Endodermal cell (in vitro differentiated cells): ENCODE data around the gene PLCB3. TPM values are rescaled to one million over a fixed set of nuclear protein-coding genes. Genes with fewer than 3 reads are reported as not detected.

ENCODE experiments used
- DNase-seq: peaks from one replicate; pipeline ENCODE4 v3.0.0-alpha.2; 2017
- H3K27ac ChIP-seq: 2 replicates; pipeline ENCODE4 v1.5.1; 2013; ENCODE audit warnings: mild to moderate bottlenecking, low read depth, low read length, moderate library complexity
- H3K27me3 ChIP-seq: 2 replicates; pipeline ENCODE4 v1.6.1; 2013; ENCODE audit warnings: mild to moderate bottlenecking, low read length, moderate library complexity; ENCODE audit not compliant: insufficient read depth, control insufficient read depth, poor library complexity, severe bottlenecking
- H3K36me3 ChIP-seq: 2 replicates; pipeline ENCODE4 v1.7.0; 2013; ENCODE audit warnings: mild to moderate bottlenecking, low read length, moderate library complexity; ENCODE audit not compliant: control insufficient read depth, insufficient read depth
- H3K4me1 ChIP-seq: one replicate; pipeline ENCODE4 v1.7.0; 2013; ENCODE audit warnings: low read length; ENCODE audit not compliant: control insufficient read depth, insufficient read depth
- H3K4me3 ChIP-seq: 2 replicates; pipeline ENCODE4 v1.5.1; 2013; ENCODE audit warnings: mild to moderate bottlenecking, low read length, moderate library complexity
- H3K9ac ChIP-seq: 2 replicates; pipeline ENCODE4 v1.6.1; 2013; ENCODE audit warnings: mild to moderate bottlenecking, low read length, moderate library complexity; ENCODE audit not compliant: poor library complexity, severe bottlenecking; ENCODE audit errors: extremely low read depth
- H3K9me3 ChIP-seq: 2 replicates; pipeline ENCODE4 v1.6.1; 2013; ENCODE audit warnings: mild to moderate bottlenecking, low read length, moderate library complexity; ENCODE audit not compliant: control insufficient read depth
- H3K27ac Mint-ChIP-seq: 2 replicates; pipeline ENCODE4 v1.8.0; 2020; ENCODE audit warnings: mixed read lengths
- H3K27me3 Mint-ChIP-seq: 2 replicates; pipeline ENCODE4 v1.8.0; 2021; ENCODE audit warnings: mild to moderate bottlenecking, mixed read lengths; ENCODE audit not compliant: insufficient read depth
- H3K36me3 Mint-ChIP-seq: 2 replicates; pipeline ENCODE4 v1.8.0; 2020; ENCODE audit warnings: low read depth, mixed read lengths
- H3K4me1 Mint-ChIP-seq: 2 replicates; pipeline ENCODE4 v1.8.0; 2020; ENCODE audit warnings: mixed read lengths
- H3K4me3 Mint-ChIP-seq: 2 replicates; pipeline ENCODE4 v1.8.0; 2020; ENCODE audit warnings: mild to moderate bottlenecking, moderate library complexity, mixed read lengths
- H3K9me3 Mint-ChIP-seq: 2 replicates; pipeline ENCODE4 v1.8.0; 2020; ENCODE audit warnings: mild to moderate bottlenecking, mixed read lengths
- CTCF ChIP-seq: fragments of 200-600 bp; sonication (generic); conservative IDR thresholded peaks from 2 replicates; pipeline ENCODE4 v1.5.0; 2021; ENCODE audit warnings: antibody characterized with exemption, mild to moderate bottlenecking
- WGBS, 2 experiments: methylation state at CpG; one replicate each; pipeline versions ENCODE4 v1.1.5 to v1.1.7; 2013; ENCODE audit warnings: missing lambda C conversion rate in 2 of 2, mixed read lengths in 1 of 2; ENCODE audit not compliant: insufficient coverage in 1 of 2, insufficient read length in 1 of 2; 5-methylcytosine and 5-hydroxymethylcytosine counted together
- total RNA-seq, 2 donors: library from RNA; stranded (reverse); fragmentation: NEBNext Ultra II Directional in 1 of 2; extraction: Animal tissue kit (Norgen Biotek cat#: 25700) in 1 of 2; gene quantifications; 2 replicates in 1 of 2; 3 replicates in 1 of 2; pipeline ENCODE4 v1.2.1, GENCODE V29; 2021

PLCB3 gene
- total RNA-seq, 2 donors from 2014 or later = 75.0 to 83.2 TPM

- WGBS, 2 experiments = 93 to 100% methylated on average over 4 to 5 of the region's 5 CpGs
- Mint-ChIP-seq H3K4me1 (peaks cover 21% of the 10 kb centered on the region), H3K36me3 (peaks cover 22% of the 10 kb centered on the region), H3K9me3 (no peaks in the 10 kb centered on the region), H3K27me3 (no peaks in the 10 kb centered on the region), H3K4me3 (peak overlapping the region; percentile 86), H3K27ac (peak overlapping the region; percentile 38)
- no peak for DNase-seq
- Histone ChIP-seq H3K27me3 (no peaks in the 10 kb centered on the region), H3K9me3 (no peaks in the 10 kb centered on the region), H3K27ac (no peak overlapping the region), H3K36me3 (peaks cover 37% of the 10 kb centered on the region), H3K9ac (no peak overlapping the region), H3K4me1 (peaks cover 9% of the 10 kb centered on the region), H3K4me3 (no peak overlapping the region)
- TF ChIP-seq CTCF = no peak
Measured at GRCh38 chr11:64253481-64253880, 2.2 kb downstream of the PLCB3 start.

GRCh38 chr11:64254326-64254725 lies 3.0 kb downstream of the PLCB3 start:
- no peak overlapping the region for H3K9ac ChIP-seq
- no peak overlapping the region for H3K4me3 ChIP-seq
- H3K4me1 ChIP-seq = peaks cover 3% of the 10 kb centered on the region
- peaks cover 40% of the 10 kb centered on the region for H3K36me3 ChIP-seq
- H3K4me1 Mint-ChIP-seq = peaks cover 14% of the 10 kb centered on the region
- no peaks in the 10 kb centered on the region for H3K27me3 ChIP-seq
- peak overlapping the region; percentile 38 for H3K27ac Mint-ChIP-seq
- H3K9me3 ChIP-seq = no peaks in the 10 kb centered on the region
- 94% methylated on average over 7 of the region's 7 CpGs for WGBS, 2 experiments
- TF ChIP-seq CTCF = no peak
- H3K9me3 Mint-ChIP-seq = no peaks in the 10 kb centered on the region
- H3K27ac ChIP-seq = no peak overlapping the region
- H3K36me3 Mint-ChIP-seq = peaks cover 27% of the 10 kb centered on the region
- DNase-seq = no peak
- no peak overlapping the region for H3K4me3 Mint-ChIP-seq
- H3K27me3 Mint-ChIP-seq = no peaks in the 10 kb centered on the region

GRCh38 chr11:64255135-64256128 lies 4.1 kb downstream of the PLCB3 start:
- H3K9ac ChIP-seq = no peak overlapping the region
- no peaks in the 10 kb centered on the region for H3K9me3 ChIP-seq
- peaks cover 51% of the 10 kb centered on the region for H3K36me3 ChIP-seq
- no peak overlapping the region for H3K27ac ChIP-seq
- 92 to 95% methylated on average over 27 to 35 of the region's 35 CpGs for WGBS, 2 experiments
- Mint-ChIP-seq H3K4me1 (peaks cover 7% of the 10 kb centered on the region), H3K9me3 (no peaks in the 10 kb centered on the region), H3K27me3 (no peaks in the 10 kb centered on the region), H3K27ac (no peak overlapping the region), H3K4me3 (no peak overlapping the region), H3K36me3 (peaks cover 38% of the 10 kb centered on the region)
- H3K4me1 ChIP-seq = no peaks in the 10 kb centered on the region
- TF ChIP-seq CTCF = no peak
- no peak for DNase-seq
- H3K4me3 ChIP-seq = no peak overlapping the region
- H3K27me3 ChIP-seq = no peaks in the 10 kb centered on the region
